Panc1 (cell line): Measurements from ENCODE around the gene PCSK5. TPM values are rescaled to one million over a fixed set of nuclear protein-coding genes. Genes with fewer than 3 reads are reported as not detected.

Experiments used
- ATAC-seq: fragments of 200-7000 bp; cut with Tn5 transposase; 2 replicates; pipeline ENCODE4 v1.9.1; 2020; ENCODE audit warnings: mild to moderate bottlenecking, moderate library complexity
- BruUV-seq: library from RNA; stranded (reverse); fragments of 400-500 nt; replicated peaks from 2 replicates; lab custom pipeline; 2021; lab: Mats Ljungman, UMichigan
- CTCF ChIA-PET: fragments of 300-600 bp; sonication (Branson Sonifier 250); formaldehyde crosslinking; loops from one replicate; lab custom pipeline; 2022; ENCODE audit warnings: antibody characterized with exemption; lab: Charles Lee
- POLR2A ChIA-PET: fragments of 300-600 bp; sonication (Branson Sonifier 250); formaldehyde crosslinking; loops from one replicate; lab custom pipeline; 2022; ENCODE audit warnings: antibody characterized with exemption; lab: Charles Lee
- DNase-seq: peaks from one replicate; pipeline ENCODE4 v3.0.0-alpha.2; 2010; ENCODE audit warnings: low read depth, low spot score
- H3K27ac ChIP-seq: 2 replicates; pipeline ENCODE4 v1.5.1; 2011; ENCODE audit warnings: mild to moderate bottlenecking, low read length, inconsistent platforms
- H3K27me3 ChIP-seq: fragments of 200-500 bp; sonication (Bioruptor generic); 2 replicates; pipeline ENCODE4 v1.6.0; 2014; ENCODE audit warnings: low read length, inconsistent platforms; ENCODE audit not compliant: control insufficient read depth, insufficient read depth
- H3K36me3 ChIP-seq: fragments of 200-500 bp; sonication (Bioruptor generic); 2 replicates; pipeline ENCODE4 v1.5.1; 2014; ENCODE audit warnings: inconsistent platforms, mild to moderate bottlenecking, low read length, moderate library complexity; ENCODE audit not compliant: control insufficient read depth, insufficient read depth
- H3K4me1 ChIP-seq: 2 replicates; pipeline ENCODE4 v1.5.1; 2011; ENCODE audit warnings: inconsistent platforms, mild to moderate bottlenecking, low read length, moderate library complexity; ENCODE audit not compliant: control insufficient read depth, insufficient read depth
- H3K4me3 ChIP-seq, 2 experiments: 2 replicates each; pipeline ENCODE4 v1.5.1; 2011 to 2012; ENCODE audit warnings: low read depth in 2 of 2, low read length in 2 of 2, mild to moderate bottlenecking in 2 of 2, inconsistent platforms in 1 of 2, moderate library complexity in 1 of 2
- H3K9me3 ChIP-seq: fragments of 200-500 bp; sonication (Bioruptor generic); 2 replicates; pipeline ENCODE4 v1.5.1; 2014; ENCODE audit warnings: low read depth, mild to moderate bottlenecking, inconsistent platforms, low read length, moderate library complexity; ENCODE audit not compliant: control insufficient read depth, insufficient read depth
- CTCF ChIP-seq: fragments of 450-650 bp; IDR thresholded peaks from 2 replicates; pipeline ENCODE4 v1.5.1; 2017; ENCODE audit warnings: mild to moderate bottlenecking
- POLR2AphosphoS5 ChIP-seq: IDR thresholded peaks from 2 replicates; pipeline ENCODE4 v1.6.1; 2012; ENCODE audit warnings: mild to moderate bottlenecking, low read depth, low read length, moderate library complexity
- REST ChIP-seq, 2 experiments: IDR thresholded peaks; 2 replicates each; pipeline ENCODE4 v1.6.1; 2011 to 2012; ENCODE audit warnings: low read depth in 2 of 2, control low read depth in 1 of 2, low read length in 1 of 2, mild to moderate bottlenecking in 1 of 2, moderate library complexity in 1 of 2; ENCODE audit not compliant: insufficient read depth in 1 of 2
- SIN3A ChIP-seq: IDR thresholded peaks from 2 replicates; pipeline ENCODE4 v1.6.1; 2012; ENCODE audit warnings: low read depth, mild to moderate bottlenecking, low read length, moderate library complexity, borderline replicate concordance; ENCODE audit not compliant: insufficient read depth
- TCF7L2 ChIP-seq: IDR thresholded peaks from 2 replicates; pipeline ENCODE4 v1.6.1; 2011; ENCODE audit warnings: mild to moderate bottlenecking, low read depth, low read length, inconsistent platforms
- in situ Hi-C: cut with HindIII; loops from 2 replicates; pipeline ENCODE4 v1.10.0; 2016; ENCODE audit warnings: low sequenced_read_pairs, low pct_unique_long_range_greater_than_20kb
- intact Hi-C: fragments of 100-400 bp; cut with micrococcal nuclease; formaldehyde crosslinking; loops from one replicate; pipeline ENCODE4 v1.10.0; 2022; ENCODE audit not compliant: unreplicated experiment
- total RNA-seq: library from RNA; stranded (reverse); gene quantifications from one replicate; pipeline ENCODE4 v1.2.1, GENCODE V29; 2021; ENCODE audit not compliant: unreplicated experiment

Gene PCSK5
- total RNA-seq, 1 experiment from 2014 or later, result 0.21 TPM

GRCh38 chr9:76116913-76117312, 226.4 kb downstream of the PCSK5 start:
- no peaks in the 10 kb centered on the region for H3K4me1 ChIP-seq
- no peak for DNase-seq
- H3K4me3 ChIP-seq, result no peak overlapping the region
- H3K27me3 ChIP-seq, result no peaks in the 10 kb centered on the region
- in situ Hi-C loops (no loop called here), intact Hi-C loops (no loop called here)
- POLR2A ChIA-PET, result no interaction called here
- no peak for ATAC-seq
- H3K9me3 ChIP-seq, result no peaks in the 10 kb centered on the region
- no peaks in the 10 kb centered on the region for H3K36me3 ChIP-seq
- TF ChIP-seq POLR2AphosphoS5 (no peak), REST (IDR thresholded peaks at IDR 0.05; ENCODE audit: insufficient read depth in 1 of 2, low read depth in 2 of 2, low read length in 1 of 2) (no peak), SIN3A (no peak), TCF7L2 (no peak), CTCF (no peak)
- BruUV-seq, result no TSS peak
- no peak overlapping the region for H3K27ac ChIP-seq
- CTCF ChIA-PET, result no interaction called here

- POLR2A ChIA-PET, result no interaction called here
- in situ Hi-C loops, result no loop called here
- Histone ChIP-seq H3K36me3 (no peaks in the 10 kb centered on the region), H3K27me3 (no peaks in the 10 kb centered on the region), H3K27ac (no peak overlapping the region), H3K4me3 (no peak overlapping the region), H3K4me1 (no peaks in the 10 kb centered on the region), H3K9me3 (no peaks in the 10 kb centered on the region)
- CTCF ChIA-PET, result no interaction called here
- TF ChIP-seq SIN3A, result no peak
- TF ChIP-seq CTCF, result no peak
- TF ChIP-seq REST (IDR thresholded peaks at IDR 0.05; ENCODE audit: insufficient read depth in 1 of 2, low read depth in 2 of 2, low read length in 1 of 2), result no peak
- TF ChIP-seq TCF7L2, result no peak
- no peak for TF ChIP-seq POLR2AphosphoS5
- DNase-seq, result no peak
- no TSS peak for BruUV-seq
- ATAC-seq, result no peak
- intact Hi-C loops, result no loop called here
Measured at GRCh38 chr9:76127637-76128036, 237.2 kb downstream of the PCSK5 start.
